H1 (cell line): ENCODE measurements around the gene C14orf93.

Experiments used
- CREB1 ChIP-seq: IDR thresholded peaks from 2 replicates; pipeline ENCODE4 v1.6.1; 2012; ENCODE audit warnings: inconsistent platforms
- CTCF ChIP-seq, 3 experiments: IDR thresholded peaks; 1 replicate in 2 of 3; 2 replicates in 1 of 3; pipeline versions ENCODE4 v1.5.1 to v1.6.1; 2011; ENCODE audit warnings: low read length in 3 of 3, mild to moderate bottlenecking in 3 of 3, inconsistent platforms in 2 of 3, low read depth in 1 of 3, moderate library complexity in 1 of 3; ENCODE audit not compliant: insufficient read depth in 1 of 3; ENCODE audit errors: control extremely low read depth in 1 of 3
- GABPA ChIP-seq: IDR thresholded peaks from 2 replicates; pipeline ENCODE4 v1.6.1; 2011; ENCODE audit warnings: mild to moderate bottlenecking, low read length, moderate library complexity, borderline replicate concordance; ENCODE audit not compliant: insufficient read depth
- MAX ChIP-seq: IDR thresholded peaks from 2 replicates; pipeline ENCODE4 v1.6.1; 2012; ENCODE audit warnings: inconsistent platforms
- POLR2AphosphoS5 ChIP-seq: IDR thresholded peaks from 2 replicates; pipeline ENCODE4 v1.6.1; 2011; ENCODE audit warnings: low read depth, low read length

- TF ChIP-seq MAX (peak; percentile 38; the same call in 1 of the 2 replicates), CTCF (IDR thresholded peaks at IDR 0.05; ENCODE audit: control extremely low read depth in 1 of 3, insufficient read depth in 1 of 3, low read depth in 1 of 3, low read length in 3 of 3) (peak; percentile 87 to 96 (median 95)), GABPA (no peak; the same call in 1 of the 2 replicates), CREB1 (0 out of 2 replicates have a peak, but pooled peaks have one; percentile 6), POLR2AphosphoS5 (peak; percentile 84)
Measured at GRCh38 chr14:23057757-23058653, 48.1 kb upstream of the C14orf93 start.
